ENCODE measurements around the gene MAPK8.
A peak's percentile ranks its signal among the peaks of the same experiment; 100 is the strongest.

MAPK8 gene

DNA sequence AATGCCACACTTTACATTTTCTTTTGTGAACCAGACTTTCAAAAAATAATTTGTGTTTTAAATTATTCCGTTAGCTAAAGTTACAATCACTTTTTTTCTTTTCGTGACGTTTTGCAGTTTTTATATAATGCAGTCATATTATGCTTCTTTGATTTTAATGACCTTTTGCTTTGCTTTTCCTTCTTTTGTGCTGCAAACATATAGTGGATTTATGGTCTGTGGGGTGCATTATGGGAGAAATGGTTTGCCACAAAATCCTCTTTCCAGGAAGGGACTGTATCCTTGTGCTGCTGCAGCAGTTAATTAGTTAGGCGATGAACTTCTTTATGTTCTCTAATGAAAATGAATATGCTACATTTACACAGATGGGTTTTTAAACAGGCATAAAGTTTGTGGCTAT is 117.4 kb downstream of the MAPK8 start:
- DNase-seq, result no peak

GRCh38 chr10:48428896-48429295 is 122.4 kb downstream of the MAPK8 start:
- DNase-seq, result no peak

DNA sequence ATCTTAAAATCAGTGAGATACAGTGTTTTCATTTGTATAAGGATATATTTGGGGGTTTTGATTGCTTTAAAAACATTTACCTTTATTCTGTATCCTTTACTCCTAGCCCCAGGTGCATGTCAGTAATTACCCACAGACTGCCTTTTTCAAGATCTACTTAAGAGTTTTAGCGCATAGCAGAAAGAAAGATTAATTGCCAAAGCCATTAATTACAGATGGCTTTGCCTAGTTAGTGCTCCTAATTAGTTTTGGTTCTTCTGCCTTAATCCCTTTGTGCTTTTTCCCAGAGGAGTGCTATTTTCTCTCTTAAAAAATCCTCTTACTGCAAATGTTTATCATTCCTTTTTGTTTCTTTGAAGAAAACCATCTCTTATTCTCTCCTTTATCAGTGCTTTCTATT is 122.8 kb downstream of the MAPK8 start:
- DNase-seq, result no peak

GRCh38 chr10:48430402-48430993 is 124.0 kb downstream of the MAPK8 start:
- DNase-seq, result no peak

- no peak for DNase-seq
Observed at GRCh38 chr10:48431871-48432270, 125.4 kb downstream of the MAPK8 start.

DNA sequence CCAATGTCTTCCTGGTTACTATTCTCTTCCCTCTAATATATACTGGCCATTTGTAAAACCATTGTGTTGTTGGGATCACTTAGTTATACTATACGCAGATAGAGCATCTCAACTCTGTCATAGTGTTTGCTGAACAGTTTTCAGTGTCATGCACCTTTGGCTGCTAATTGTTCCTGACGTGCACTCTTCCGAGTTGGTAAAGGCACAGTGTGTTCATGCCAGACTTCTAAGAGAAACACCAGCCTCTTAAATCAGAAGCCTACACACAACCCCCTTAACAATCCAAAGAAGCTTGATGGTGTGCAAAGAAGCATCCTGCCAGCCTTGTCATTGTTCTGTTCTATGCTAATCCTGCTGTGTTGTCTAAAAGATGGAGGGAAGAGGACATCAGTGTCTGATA is 131.1 kb downstream of the MAPK8 start:
- DNase-seq, result no peak

- no peak for DNase-seq
Observed at GRCh38 chr10:48439031-48439430, 132.6 kb downstream of the MAPK8 start.

GRCh38 chr10:48439581-48440041 is 133.1 kb downstream of the MAPK8 start:
- DNase-seq, result no peak

GRCh38 chr10:48440771-48441170 is 134.3 kb downstream of the MAPK8 start:
- no peak for DNase-seq

GRCh38 chr10:48442090-48442808 is 135.8 kb downstream of the MAPK8 start:
- no peak for DNase-seq

GRCh38 chr10:48442809-48443177 is 136.3 kb downstream of the MAPK8 start:
- no peak for DNase-seq

DNA sequence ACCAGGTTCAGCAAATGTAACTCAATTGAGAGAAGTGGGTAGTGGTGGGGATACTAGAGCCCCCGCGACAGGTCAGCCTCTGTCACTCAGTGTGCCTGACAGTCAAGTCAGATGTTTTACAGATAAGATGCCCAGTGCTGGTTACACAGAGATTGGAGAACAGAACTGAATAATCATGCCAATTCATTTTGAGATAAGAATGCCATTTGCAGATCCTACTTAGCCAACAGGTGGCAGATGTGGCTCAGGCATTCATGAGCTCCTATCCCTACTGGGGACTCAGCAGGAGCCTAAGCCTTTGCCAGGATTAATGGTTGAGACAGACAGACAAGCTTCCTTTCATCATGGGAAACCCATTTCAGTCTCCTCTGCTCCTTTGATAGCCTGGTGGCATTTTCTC is 137.8 kb downstream of the MAPK8 start:
- peak; percentile 19 for DNase-seq

DNA sequence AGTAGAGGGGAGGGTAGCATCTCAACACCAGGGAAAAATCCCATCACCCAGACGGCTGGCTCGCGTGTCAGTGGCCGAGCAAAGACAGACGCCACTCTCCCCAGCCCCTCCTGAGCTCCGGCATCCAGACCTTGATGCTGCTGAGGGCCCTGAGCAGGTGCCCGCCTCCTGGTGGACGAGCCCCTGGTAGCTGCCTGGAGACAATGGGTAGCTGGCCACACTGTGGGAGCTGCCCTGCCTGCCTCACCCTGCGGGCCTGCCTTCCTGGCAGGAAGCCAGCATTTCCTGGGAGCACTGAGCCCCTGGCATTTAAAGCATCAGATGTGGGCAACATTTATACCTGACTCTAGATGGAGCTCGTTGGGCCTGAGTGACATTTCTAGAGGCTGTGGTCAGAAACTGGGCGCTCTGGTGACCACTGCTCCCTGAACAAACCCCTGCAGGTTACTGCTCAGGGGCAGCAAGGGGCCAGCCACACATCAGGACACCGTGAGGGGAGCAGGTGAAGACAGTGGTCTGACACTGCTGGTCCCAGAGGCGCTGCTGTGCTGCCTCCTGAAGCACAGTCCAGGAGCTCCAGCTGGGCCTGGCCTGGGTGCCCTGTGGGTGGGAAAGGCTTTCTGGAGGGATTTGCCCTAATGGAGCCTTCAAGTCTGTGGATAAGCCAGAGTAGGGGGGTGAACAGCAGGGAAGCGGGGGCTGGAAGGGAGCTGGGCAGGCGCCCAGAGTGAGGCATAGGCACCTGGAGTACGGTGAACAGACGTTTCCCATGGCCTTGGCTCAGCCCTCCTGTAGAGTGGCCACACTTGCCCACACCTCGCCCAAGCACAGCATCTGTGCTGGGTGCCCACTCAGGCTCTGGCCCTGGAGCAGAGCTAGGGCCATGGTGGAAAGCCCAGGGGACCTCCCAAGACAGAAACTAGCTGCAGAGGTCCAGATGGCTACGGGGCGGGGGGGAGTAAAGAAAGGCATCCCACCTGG is 138.7 kb downstream of the MAPK8 start:
- no peak for DNase-seq

- no peak for DNase-seq
Observed at GRCh38 chr10:48445932-48446331, 139.5 kb downstream of the MAPK8 start.

- peak; percentile 57 for DNase-seq
Observed at GRCh38 chr10:48446785-48447184, 140.3 kb downstream of the MAPK8 start.

- DNase-seq, result no peak
Observed at GRCh38 chr10:48447356-48448215, 141.1 kb downstream of the MAPK8 start.

DNA sequence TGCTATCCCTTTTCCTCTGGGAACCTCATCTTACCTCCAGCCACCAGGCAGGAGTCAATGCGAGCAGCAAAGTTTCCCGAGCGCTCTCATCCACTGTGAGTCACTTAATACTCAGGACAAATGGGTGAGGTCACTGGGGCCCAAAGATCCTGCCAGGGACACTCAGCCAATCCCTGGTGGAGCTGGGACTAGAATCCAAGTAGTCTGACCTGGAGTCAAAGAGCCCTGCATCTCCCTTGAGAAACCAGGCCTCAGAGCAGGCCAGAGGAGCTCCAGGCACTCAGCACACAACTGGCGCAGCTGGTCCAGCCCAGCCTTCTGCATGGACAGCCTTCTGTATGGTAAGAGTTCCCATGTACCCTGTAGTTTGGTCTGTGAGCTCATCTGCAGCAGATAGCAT is 142.3 kb downstream of the MAPK8 start:
- no peak for DNase-seq

GRCh38 chr10:48449501-48450232 is 143.2 kb downstream of the MAPK8 start:
- no peak for DNase-seq

DNA sequence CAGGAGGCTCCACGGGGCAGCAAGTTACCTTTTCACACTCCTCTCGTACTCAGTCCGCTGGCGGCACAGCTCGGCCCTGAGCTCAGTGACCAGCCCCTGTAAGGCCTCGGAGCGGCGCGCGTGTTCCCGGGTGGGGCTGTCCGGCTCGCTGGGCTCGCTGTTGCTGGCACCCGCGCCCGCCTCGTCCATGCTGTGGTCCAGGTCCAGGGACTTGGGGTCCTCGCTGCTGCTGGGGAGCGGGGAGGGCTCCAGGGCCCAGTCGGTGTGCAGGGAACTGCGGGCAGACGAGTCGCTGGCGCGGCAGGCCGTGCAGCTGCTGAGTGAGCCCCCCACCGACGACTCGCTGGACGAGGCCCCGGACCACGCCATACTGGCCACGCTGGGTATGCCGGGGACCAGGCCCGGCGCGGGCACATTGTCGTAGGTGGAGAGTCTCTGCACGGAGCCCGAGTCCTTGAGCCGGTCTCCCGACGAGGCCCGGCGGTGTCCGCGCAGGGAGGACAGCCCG is 143.8 kb downstream of the MAPK8 start:
- no peak for DNase-seq

- DNase-seq, result no peak
Observed at GRCh38 chr10:48450741-48451466, 144.4 kb downstream of the MAPK8 start.
